Heart left ventricle (tissue), 13 donors: ENCODE measurements around the gene PLA2G6.

ENCODE experiments used
- CTCF ChIP-seq, 12 donors: fragments of 200-600 bp; sonication (generic) in 4 of 12; IDR thresholded peaks; one replicate each; pipeline versions ENCODE4 v1.5.0 to v1.8.0; 2018 to 2022; ENCODE audit warnings: antibody characterized with exemption in 12 of 12, mild to moderate bottlenecking in 5 of 12
- POLR2A ChIP-seq, 2 donors: fragments of 450-650 bp; IDR thresholded peaks; one replicate each; pipeline ENCODE4 v1.6.1; 2017; ENCODE audit warnings: antibody characterized with exemption in 2 of 2, mild to moderate bottlenecking in 2 of 2, moderate library complexity in 2 of 2
- donor health status: ischemic (EF 13 %, LVEDD 7.1; RV severe dilation, severe dysfunction).
- donor health status: DM: no; HTN: yes; CAD: no.
- donor health status: DM: no; HTN: no; CAD: no.
- donor health status: ischemic (EF 25% LVEDD 6.9; RV normal size, moderate dysfunction).
- donor health status: ischemic (EF 25% LVEDD 5.7; RV mildly dilated, moderate dysfunction).
- donor health status: ischemic (EF 35%, LVEDD 5.7; RV mildly dilated, moderate dysfunction).
- donor health status: nonischemic (EF 11% LVEDD 7.7; RV severe dilation, severe dysfunction).
- donor health status: DM: yes; HTN: yes; CAD: no.
- donor health status: PGD.
- donor health status: ischemic (EF 29% LVEDD 5.4; RV normal size, mild dysfunction).
- donor health status: nonischemic (EF 23%, LVEDD 6.1; RV moderate dilation, normal function).

GRCh38 chr22:38068641-38069371, 112.8 kb downstream of the PLA2G6 start:
- TF ChIP-seq CTCF (IDR thresholded peaks at IDR 0.05) (no peak), POLR2A (IDR thresholded peaks at IDR 0.05) (no peak)
